ENCODE results near the gene SPACDR.

The SPACDR gene

GRCh38 chr7:100438172-100438571 is 25.9 kb downstream of the SPACDR start:
- in situ Hi-C loops (cut with MboI; ENCODE audit: low sequenced_read_pairs): no loop called here

GRCh38 chr7:100437150-100438100 is 26.6 kb downstream of the SPACDR start:
- in situ Hi-C loops (cut with MboI; ENCODE audit: low sequenced_read_pairs): no loop called here

GRCh38 chr7:100435401-100436304 is 28.4 kb downstream of the SPACDR start:
- in situ Hi-C loops (cut with MboI; ENCODE audit: low sequenced_read_pairs): no loop called here

GRCh38 chr7:100434297-100435144 is 29.5 kb downstream of the SPACDR start:
- in situ Hi-C loops (cut with MboI; ENCODE audit: low sequenced_read_pairs): no loop called here

GRCh38 chr7:100433592-100434296 is 30.3 kb downstream of the SPACDR start:
- in situ Hi-C loops (cut with MboI; ENCODE audit: low sequenced_read_pairs): no loop called here

GRCh38 chr7:100433276-100433591 is 30.8 kb downstream of the SPACDR start:
- in situ Hi-C loops (cut with MboI; ENCODE audit: low sequenced_read_pairs): no loop called here

GRCh38 chr7:100432621-100433275 is 31.3 kb downstream of the SPACDR start:
- in situ Hi-C loops (cut with MboI; ENCODE audit: low sequenced_read_pairs): no loop called here

- in situ Hi-C loops (cut with MboI; ENCODE audit: low sequenced_read_pairs): no loop called here
Measured at GRCh38 chr7:100432053-100432452, 32.0 kb downstream of the SPACDR start.

GRCh38 chr7:100431286-100431735 is 32.7 kb downstream of the SPACDR start:
- in situ Hi-C loops (cut with MboI; ENCODE audit: low sequenced_read_pairs): no loop called here

- in situ Hi-C loops (cut with MboI; ENCODE audit: low sequenced_read_pairs): no loop called here
Measured at GRCh38 chr7:100430493-100431285, 33.4 kb downstream of the SPACDR start.

- in situ Hi-C loops (cut with MboI; ENCODE audit: low sequenced_read_pairs): no loop called here
Measured at GRCh38 chr7:100429637-100430492, 34.2 kb downstream of the SPACDR start, which contains the start of gene MEPCE. MEPCE (plus strand) TSS chr7:100429831; CDS start chr7:100430019, 188 bp downstream.

GRCh38 chr7:100428967-100429636 is 35.0 kb downstream of the SPACDR start:
- in situ Hi-C loops (cut with MboI; ENCODE audit: low sequenced_read_pairs): no loop called here

GRCh38 chr7:100428199-100428966 is 35.7 kb downstream of the SPACDR start, which contains the start of gene ZCWPW1:
ZCWPW1 (minus strand) TSS chr7:100428703; CDS start chr7:100420649, 8,054 bp downstream.
- in situ Hi-C loops (cut with MboI; ENCODE audit: low sequenced_read_pairs): no loop called here

- in situ Hi-C loops (cut with MboI; ENCODE audit: low sequenced_read_pairs): no loop called here
Measured at GRCh38 chr7:100427762-100428198, 36.3 kb downstream of the SPACDR start.

- in situ Hi-C loops (cut with MboI; ENCODE audit: low sequenced_read_pairs): no loop called here
Measured at GRCh38 chr7:100426516-100426915, 37.5 kb downstream of the SPACDR start.

GRCh38 chr7:100425347-100425746 is 38.7 kb downstream of the SPACDR start:
- in situ Hi-C loops (cut with MboI; ENCODE audit: low sequenced_read_pairs): no loop called here
